Activated CD4-positive, alpha-beta T cell treated with anti-CD3 and anti-CD28 coated beads for 36 hours (primary cell): Measurements from ENCODE around the gene SPHK1. TPM values are rescaled to one million over a fixed set of nuclear protein-coding genes. Genes with fewer than 3 reads are reported as not detected.

ENCODE experiments used
- total RNA-seq, 2 experiments: library from RNA; stranded (reverse); gene quantifications; one replicate each; pipeline ENCODE4 v1.2.3, GENCODE V29; 2021

SPHK1 gene
- total RNA-seq, 2 experiments from 2014 or later: 7.4 to 11.7 TPM

Other genes starting within 250 kb of the SPHK1 start
- under 1 TPM; 0.47 to 0.53 TPM for gene FOXJ1, start 243.4 kb upstream of the SPHK1 start, total RNA-seq
- 10 to 100 TPM; 24.0 to 39.4 TPM for gene RNF157, start 144.1 kb upstream of the SPHK1 start, total RNA-seq
- gene UBALD2, start 119.3 kb upstream of the SPHK1 start, total RNA-seq: 100 to 1,000 TPM; 299 to 639 TPM
- 1 to 10 TPM in 1 of 2 experiments, under 1 TPM in 1; 0.63 to 1.2 TPM for gene QRICH2, start 76.3 kb upstream of the SPHK1 start, total RNA-seq
- 10 to 100 TPM; 26.7 to 34.9 TPM for gene PRPSAP1, start 30.7 kb upstream of the SPHK1 start, total RNA-seq
- 10 to 100 TPM; 28.1 to 30.7 TPM for gene UBE2O, start 68.5 kb downstream of the SPHK1 start, total RNA-seq
- gene AANAT, start 83.0 kb downstream of the SPHK1 start, total RNA-seq: under 1 TPM in 1 of 2 experiments, not detected in 1; 0.16 TPM
- 10 to 100 TPM; 23.9 to 28.4 TPM for gene RHBDF2, start 116.8 kb downstream of the SPHK1 start, total RNA-seq
- gene CYGB, start 153.1 kb downstream of the SPHK1 start, total RNA-seq: not detected
- not detected for gene PRCD, start 155.4 kb downstream of the SPHK1 start, total RNA-seq
- under 1 TPM in 1 of 2 experiments, not detected in 1; 0.32 TPM for gene ST6GALNAC2, start 201.3 kb downstream of the SPHK1 start, total RNA-seq